ENCODE results near the gene CHST12. TPM values are rescaled to one million over a fixed set of nuclear protein-coding genes. Genes with fewer than 3 reads are reported as not detected.

CHST12 gene
- total and polyA plus RNA-seq, 2 donors (not counting 1 experiment from before 2014, with no cell fraction given), result 25.4 to 27.1 TPM

- Mint-ChIP-seq H3K27ac (no peak overlapping the region), H3K27me3 (peaks cover 10% of the 10 kb centered on the region), H3K9me3 (ENCODE audit: insufficient read depth) (no peaks in the 10 kb centered on the region), H3K4me1 (peaks cover 2% of the 10 kb centered on the region), H3K4me3 (no peak overlapping the region)
- 79% methylated on average over 2 of the region's 2 CpGs for WGBS (ENCODE audit: insufficient coverage)
- Histone ChIP-seq H3K4me1 (ENCODE audit: control insufficient read depth in 2 of 2, insufficient read depth in 2 of 2, low read length in 2 of 2) (peaks cover 0 to 6% of the 10 kb centered on the region in 2 donors), H3K4me3 (ENCODE audit: control extremely low read depth in 1 of 5, extremely low read depth in 1 of 5, insufficient read depth in 1 of 5, low read depth in 2 of 5, low read length in 4 of 5) (no peak overlapping the region), H3K27ac (ENCODE audit: low read length in 2 of 2) (no peak overlapping the region), H3K36me3 (replicated peaks in 1 of 2; ENCODE audit: control extremely low read depth in 1 of 2, control insufficient read depth in 1 of 2, extremely low read depth in 1 of 2, insufficient read depth in 2 of 2, low read length in 1 of 2) (no peaks in the 10 kb centered on the region), H3K9ac (ENCODE audit: low read length) (no peak overlapping the region), H3K27me3 (replicated peaks in 1 of 4; ENCODE audit: control extremely low read depth in 1 of 4, control insufficient read depth in 3 of 4, insufficient read depth in 4 of 4, low read length in 3 of 4) (peaks cover 0 to 34% (median 2%) of the 10 kb centered on the region in 4 experiments), H2AFZ (ENCODE audit: insufficient read depth, low read depth, low read length, poor library complexity, severe bottlenecking) (no peak overlapping the region), H3K9me3 (ENCODE audit: control extremely low read depth in 1 of 3, control insufficient read depth in 2 of 3, insufficient read depth in 1 of 3, low read length in 2 of 3) (peaks cover 0 to 13% (median 0%) of the 10 kb centered on the region in 3 donors), H3K4me2 (replicated peaks; ENCODE audit: low read depth, low read length, poor library complexity, severe bottlenecking) (no peak overlapping the region), H3K79me2 (ENCODE audit: control insufficient read depth, insufficient read depth, low read length) (no peaks in the 10 kb centered on the region), H4K20me1 (ENCODE audit: control insufficient read depth, insufficient read depth, low read length, poor library complexity, severe bottlenecking) (no peaks in the 10 kb centered on the region)
- CTCF ChIA-PET, result no interaction called here
- no peak for TF ChIP-seq CTCF (IDR thresholded peaks at IDR 0.05)
- TF ChIP-seq EZH2 (IDR thresholded peaks at IDR 0.05; ENCODE audit: borderline replicate concordance, insufficient read depth, low read depth, low read length, poor library complexity, severe bottlenecking), result no peak
- POLR2A ChIA-PET, result no interaction called here
- ATAC-seq (ENCODE audit: low read depth), result no peak
- intact Hi-C loops (cut with micrococcal nuclease), result no loop called here
- DNase-seq, result no peak
Measured at GRCh38 chr7:2492038-2492437, 88.6 kb downstream of the CHST12 start.

GRCh38 chr7:2493205-2494164 is 90.1 kb downstream of the CHST12 start:
- DNase-seq (no peak), ATAC-seq (ENCODE audit: low read depth) (no peak)
- Histone ChIP-seq H3K27me3 (replicated peaks in 1 of 4; ENCODE audit: control extremely low read depth in 1 of 4, control insufficient read depth in 3 of 4, insufficient read depth in 4 of 4, low read length in 3 of 4) (peaks cover 0 to 36% (median 10%) of the 10 kb centered on the region in 4 experiments), H3K9me3 (ENCODE audit: control extremely low read depth in 1 of 3, control insufficient read depth in 2 of 3, insufficient read depth in 1 of 3, low read length in 2 of 3) (peaks cover 0 to 14% (median 0%) of the 10 kb centered on the region in 3 donors), H3K4me3 (ENCODE audit: control extremely low read depth in 1 of 5, extremely low read depth in 1 of 5, insufficient read depth in 1 of 5, low read depth in 2 of 5, low read length in 4 of 5) (no peak overlapping the region), H2AFZ (ENCODE audit: insufficient read depth, low read depth, low read length, poor library complexity, severe bottlenecking) (no peak overlapping the region), H3K4me1 (ENCODE audit: control insufficient read depth in 2 of 2, insufficient read depth in 2 of 2, low read length in 2 of 2) (peaks cover 9 to 18% of the 10 kb centered on the region in 2 donors), H3K79me2 (ENCODE audit: control insufficient read depth, insufficient read depth, low read length) (no peaks in the 10 kb centered on the region), H3K9ac (ENCODE audit: low read length) (no peak overlapping the region), H4K20me1 (ENCODE audit: control insufficient read depth, insufficient read depth, low read length, poor library complexity, severe bottlenecking) (no peaks in the 10 kb centered on the region), H3K27ac (ENCODE audit: low read length in 2 of 2) (no peak overlapping the region), H3K36me3 (replicated peaks in 1 of 2; ENCODE audit: control extremely low read depth in 1 of 2, control insufficient read depth in 1 of 2, extremely low read depth in 1 of 2, insufficient read depth in 2 of 2, low read length in 1 of 2) (no peaks in the 10 kb centered on the region), H3K4me2 (replicated peaks; ENCODE audit: low read depth, low read length, poor library complexity, severe bottlenecking) (no peak overlapping the region)
- Mint-ChIP-seq H3K4me3 (no peak overlapping the region), H3K9me3 (ENCODE audit: insufficient read depth) (no peaks in the 10 kb centered on the region), H3K27ac (peak overlapping the region; percentile 17), H3K27me3 (peaks cover 15% of the 10 kb centered on the region), H3K4me1 (peaks cover 6% of the 10 kb centered on the region)
- 77% methylated on average over 7 of the region's 11 CpGs for WGBS (ENCODE audit: insufficient coverage)
- intact Hi-C loops (cut with micrococcal nuclease), result no loop called here
- TF ChIP-seq EZH2 (IDR thresholded peaks at IDR 0.05; ENCODE audit: borderline replicate concordance, insufficient read depth, low read depth, low read length, poor library complexity, severe bottlenecking) (no peak), CTCF (IDR thresholded peaks at IDR 0.05) (no peak)
- ChIA-PET CTCF (no interaction called here), POLR2A (no interaction called here)
